GM18499 (cell line): Measurements from ENCODE around the gene TAF8.
A peak's percentile ranks its signal among the peaks of the same experiment; 100 is the strongest.
"Not testable (repeated sequence)": the region's sequence is repeated elsewhere in the genome, so short reads cannot be mapped to it uniquely, and the experiment has no call there.

ENCODE experiments used
- ATAC-seq: cut with Tn5 transposase; IDR thresholded peaks from one replicate; pipeline ENCODE4 v1.9.1; 2021; ENCODE audit warnings: moderate number of reproducible peaks; ENCODE audit not compliant: insufficient read depth, unreplicated experiment

TAF8 gene

DNA sequence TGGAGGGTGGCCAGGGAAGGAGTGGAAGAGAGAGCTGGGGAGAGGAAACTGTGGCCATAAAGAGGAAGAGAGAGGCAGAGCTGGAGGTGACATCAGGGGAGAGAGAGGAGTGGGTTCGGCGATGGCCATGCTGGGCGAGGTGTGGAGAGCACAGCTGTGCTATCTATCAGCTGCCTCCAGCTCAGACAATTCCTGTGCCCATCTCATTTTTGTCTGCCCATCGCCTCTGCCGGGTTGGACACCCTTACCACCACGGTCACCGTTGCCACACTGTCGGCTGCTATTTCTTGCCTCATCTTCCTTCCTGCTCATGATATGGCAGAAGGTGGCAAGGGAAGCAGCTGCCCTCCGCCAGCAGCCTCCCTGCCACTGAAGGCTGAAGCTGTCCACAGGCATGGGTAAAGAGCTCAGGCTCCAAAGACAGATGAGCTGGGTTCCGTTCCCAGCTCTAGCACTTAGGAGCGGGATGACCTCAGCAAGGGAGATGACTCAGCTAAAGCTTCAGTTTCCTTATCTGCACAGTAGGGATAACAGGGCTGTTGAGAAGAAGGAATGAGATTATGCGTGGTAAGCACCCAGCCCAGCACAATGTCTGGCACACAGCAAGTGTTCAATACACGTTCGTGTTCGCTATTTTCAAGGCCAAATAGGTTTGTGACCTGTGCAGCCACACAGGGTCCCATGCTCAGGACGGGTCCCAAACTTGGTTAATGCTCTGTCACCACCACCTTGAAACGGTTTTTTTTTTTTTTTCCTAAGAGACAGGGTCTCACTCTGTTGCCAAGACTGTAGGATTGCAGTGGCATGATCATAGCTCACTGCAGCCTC lies 21.9 kb upstream of the TAF8 start:
- no peak for ATAC-seq

GRCh38 chr6:42029062-42029685 lies 21.1 kb upstream of the TAF8 start:
- ATAC-seq: no peak

- ATAC-seq: no peak
Observed at GRCh38 chr6:42029881-42030280, 20.4 kb upstream of the TAF8 start.

- ATAC-seq: no peak
Observed at GRCh38 chr6:42030585-42031506, 19.5 kb upstream of the TAF8 start.

DNA sequence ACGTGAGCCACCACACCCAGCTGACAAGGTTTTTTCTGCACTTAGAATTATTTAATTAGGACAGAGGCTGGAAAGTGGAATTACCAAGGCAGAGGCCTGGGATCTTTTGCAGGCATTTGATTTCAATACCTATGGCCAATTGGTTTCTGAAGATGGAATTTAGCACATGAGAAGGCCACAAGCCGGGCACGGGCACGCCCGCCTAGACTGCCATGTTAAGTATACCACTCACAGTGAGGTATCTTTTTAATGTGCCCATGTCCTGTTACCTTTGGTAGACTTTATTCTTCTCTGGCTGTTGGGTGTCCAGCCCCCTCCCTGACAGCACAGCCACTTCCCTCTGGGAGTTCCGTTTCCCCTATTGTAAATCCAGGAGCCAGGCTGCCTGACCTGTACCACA lies 18.0 kb upstream of the TAF8 start:
- ATAC-seq: no peak

DNA sequence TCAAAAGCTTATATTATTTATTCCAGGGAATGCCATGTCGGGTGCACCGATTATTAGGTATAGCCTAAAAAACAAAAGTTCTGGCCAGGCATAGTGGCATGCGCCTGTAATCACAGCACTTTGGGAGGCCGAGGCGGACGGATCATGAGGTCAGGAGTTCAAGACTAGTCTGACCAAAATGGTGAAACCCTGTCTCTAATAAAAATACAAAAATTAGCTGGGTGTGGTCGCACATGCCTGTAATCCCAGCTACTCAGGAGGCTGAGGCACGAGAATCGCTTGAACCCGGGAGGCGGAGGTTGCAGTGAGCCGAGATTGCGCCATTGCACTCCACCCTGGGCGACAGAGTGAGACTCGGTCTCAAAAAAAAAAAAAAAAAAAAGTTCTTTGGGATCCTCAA lies 12.7 kb upstream of the TAF8 start:
- not testable (repeated sequence) for ATAC-seq

DNA sequence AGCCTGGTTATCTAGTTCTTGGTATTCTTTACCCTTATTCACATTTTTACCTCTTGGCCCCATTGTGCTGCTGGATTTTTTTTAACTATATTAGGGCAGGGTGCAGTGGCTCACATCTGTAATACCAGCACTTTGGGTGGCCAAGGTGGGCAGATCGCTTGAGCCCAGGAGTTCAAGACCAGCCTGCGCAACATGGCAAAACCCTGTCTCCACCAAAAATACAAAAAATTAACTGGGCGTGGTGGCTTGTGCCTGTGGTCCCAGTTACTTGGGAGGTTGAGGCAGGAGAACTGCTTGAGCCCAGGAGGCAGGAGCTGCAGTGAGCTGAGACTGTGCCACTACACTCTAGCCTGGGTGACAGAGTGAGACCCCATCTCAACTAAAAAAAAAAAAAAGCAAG lies 12.2 kb upstream of the TAF8 start:
- no peak for ATAC-seq

DNA sequence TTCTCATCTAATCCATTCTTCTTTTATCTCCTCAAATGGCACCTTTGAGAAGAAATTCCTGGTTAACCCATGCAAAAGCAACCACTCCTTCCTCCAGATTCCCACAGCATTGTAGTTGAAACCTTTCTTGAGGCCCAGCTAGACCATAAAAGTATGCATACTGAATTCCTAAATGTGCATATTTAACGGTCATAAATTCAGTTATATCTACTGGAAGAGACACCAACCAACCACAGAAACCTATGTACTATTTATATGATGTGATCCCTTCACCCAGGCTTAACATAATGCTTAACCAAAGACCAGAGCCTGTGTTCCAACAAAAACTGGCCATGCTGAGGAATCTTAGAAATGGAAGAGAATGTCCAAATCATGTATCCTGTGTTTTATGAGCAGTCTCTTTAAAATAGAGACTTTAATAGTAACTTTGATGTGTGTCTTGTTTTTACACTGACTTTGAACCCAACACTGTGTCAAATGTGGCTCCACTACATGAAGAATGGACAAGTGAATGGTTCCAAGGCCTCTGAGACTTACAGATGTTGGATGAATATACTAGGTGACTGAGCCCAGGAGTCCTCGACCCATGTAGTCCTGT lies 11.4 kb upstream of the TAF8 start:
- ATAC-seq: peak; percentile 11

DNA sequence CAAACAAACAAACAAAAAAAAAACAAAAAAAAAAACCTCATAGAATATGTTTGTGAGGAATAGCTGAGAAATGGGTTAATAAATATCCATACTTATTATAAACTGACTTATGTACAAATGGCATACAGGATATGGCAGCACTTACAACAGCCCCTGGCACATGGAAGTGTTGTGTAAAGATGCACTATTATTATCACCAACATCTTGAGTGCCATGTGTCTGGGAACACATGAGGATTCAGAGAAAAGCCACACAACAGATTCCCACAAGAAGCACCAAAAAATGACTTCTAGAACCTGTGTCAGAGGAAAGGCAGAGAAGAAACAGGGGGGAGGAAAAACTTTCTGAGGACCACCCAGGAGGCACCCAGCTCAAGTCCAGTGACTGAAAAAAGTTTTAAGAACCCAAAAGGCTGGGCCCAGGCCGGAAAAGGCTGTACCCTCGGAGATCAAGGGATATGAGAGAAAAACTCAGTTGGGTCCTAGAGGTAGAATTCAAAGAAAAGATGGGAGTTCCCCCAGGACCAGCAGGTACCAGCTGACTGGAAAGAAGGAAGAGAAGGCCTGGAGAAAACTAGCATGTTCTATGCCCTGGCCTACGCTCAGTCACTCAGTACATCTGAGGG lies 9.4 kb upstream of the TAF8 start:
- no peak for ATAC-seq

DNA sequence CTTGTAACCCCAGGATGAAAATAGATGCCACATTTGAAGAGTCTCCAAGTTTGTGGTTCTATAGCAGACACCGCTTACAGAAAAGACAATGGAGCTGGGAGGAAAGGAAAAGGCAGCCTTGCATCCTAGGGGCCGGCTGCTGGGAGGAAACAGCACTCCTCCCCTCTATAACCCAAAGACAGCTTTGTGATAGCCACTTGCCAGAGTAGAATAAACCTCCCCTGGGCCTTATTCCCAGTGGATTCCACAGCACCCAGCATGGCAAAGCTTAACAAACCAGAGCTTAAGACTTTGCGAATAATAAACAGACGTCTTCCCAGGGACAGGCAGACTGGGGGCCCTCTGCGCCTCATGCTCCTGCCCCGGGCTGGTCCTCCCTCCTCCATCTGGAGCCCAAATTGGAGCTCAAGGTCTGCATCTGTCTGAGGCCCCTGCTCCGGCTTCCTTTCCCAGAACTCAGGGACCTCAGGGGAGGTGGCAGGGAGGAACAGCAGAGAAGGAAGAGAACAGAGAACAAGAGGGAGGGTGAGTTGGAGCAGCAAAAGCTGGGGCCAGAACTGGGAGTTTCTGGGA lies 8.8 kb upstream of the TAF8 start:
- no peak for ATAC-seq

DNA sequence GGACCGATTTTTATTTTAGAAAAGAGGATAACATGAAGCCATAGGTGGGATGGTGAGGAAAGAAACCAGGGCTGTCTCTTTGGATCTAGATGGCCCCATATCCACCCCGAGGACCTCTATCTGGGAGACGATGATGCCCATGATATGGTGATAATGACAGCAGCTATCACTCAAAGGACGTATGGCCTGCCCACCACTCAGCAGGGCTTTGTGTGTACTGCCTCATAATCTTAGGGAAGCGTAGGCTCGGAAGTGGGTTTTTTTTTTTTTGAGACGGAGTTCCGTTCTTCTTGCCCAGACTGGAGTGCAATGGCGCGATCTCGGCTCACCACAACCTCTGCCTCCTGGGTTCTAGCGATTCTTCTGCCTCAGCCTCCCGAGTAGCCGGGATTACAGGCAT lies 8.2 kb upstream of the TAF8 start:
- no peak for ATAC-seq

DNA sequence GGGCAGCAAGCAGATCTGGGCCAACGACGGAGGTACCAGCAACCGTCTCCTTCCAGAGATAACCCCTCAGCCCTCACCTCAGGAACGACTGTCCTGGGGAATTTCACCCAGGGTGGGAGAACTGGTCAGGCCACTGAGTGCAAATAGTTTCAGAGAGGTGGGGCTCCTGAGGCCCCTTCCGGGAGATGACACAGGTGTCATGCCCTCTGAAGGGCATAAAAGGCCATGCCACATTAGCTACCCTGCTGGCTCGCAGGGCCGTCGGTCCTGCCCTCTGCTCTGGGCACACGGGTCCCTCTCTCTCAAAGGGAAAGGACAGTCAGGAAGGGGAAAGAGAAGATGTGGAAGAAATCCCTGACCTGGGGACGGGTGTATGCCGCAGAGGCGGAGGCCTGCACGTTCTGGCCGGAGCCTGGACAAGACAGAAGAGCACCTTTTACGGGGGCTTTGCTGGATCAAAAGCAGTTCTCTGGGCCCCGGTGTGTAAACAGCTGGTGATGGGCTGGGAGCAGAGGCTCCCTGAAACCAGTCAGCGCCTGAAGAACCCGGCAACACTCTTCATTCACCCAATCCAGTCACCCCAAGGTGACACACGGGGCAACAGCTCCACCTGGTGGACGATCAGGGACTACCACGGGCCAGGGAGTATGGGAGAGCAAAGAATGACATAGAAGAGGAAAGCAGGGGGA lies 6.4 kb upstream of the TAF8 start:
- no peak for ATAC-seq

DNA sequence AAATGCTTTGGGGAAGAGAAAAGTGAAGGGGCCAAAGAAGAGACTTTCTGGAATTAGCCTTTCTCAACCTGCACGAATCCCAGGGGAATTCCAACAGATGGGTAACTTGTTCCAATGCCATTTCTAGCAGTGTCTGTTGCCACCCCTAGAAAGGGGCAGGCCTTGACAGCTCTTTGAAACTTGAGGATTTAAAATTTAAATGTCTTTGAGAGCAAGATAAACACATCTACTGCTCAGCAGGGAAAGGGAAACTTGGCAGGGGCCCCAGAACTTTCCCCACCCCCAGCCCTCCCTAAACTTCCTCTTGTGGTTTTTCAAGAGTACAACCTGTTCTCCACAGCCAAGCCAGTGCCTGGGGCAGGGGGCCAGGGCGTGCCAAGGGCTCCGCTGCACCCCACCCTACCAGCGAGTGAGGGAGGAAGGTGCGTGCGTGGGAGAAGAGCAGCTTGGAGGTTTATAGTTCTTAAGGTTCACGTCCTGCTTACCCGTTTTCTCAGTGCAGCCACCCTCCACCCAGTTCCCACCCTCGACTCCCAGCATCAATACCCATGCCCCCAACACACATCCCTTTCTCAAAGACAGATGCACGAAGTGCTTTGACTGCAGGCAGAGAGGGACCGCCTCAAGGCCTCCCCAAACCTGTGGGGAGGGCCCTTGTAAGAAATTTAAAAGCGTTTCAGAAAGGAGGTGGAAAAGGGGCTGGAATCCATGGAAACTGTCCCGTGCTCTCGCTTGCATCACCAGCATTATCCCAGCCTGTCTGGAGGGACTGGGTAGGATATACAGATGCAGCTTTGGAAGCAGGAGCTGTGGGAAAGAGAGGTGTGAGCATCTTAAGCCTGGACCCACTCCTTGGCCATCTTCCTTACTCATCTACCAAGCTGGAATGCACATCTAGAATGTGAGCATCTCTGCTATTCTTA lies 4.5 kb upstream of the TAF8 start:
- no peak for ATAC-seq

DNA sequence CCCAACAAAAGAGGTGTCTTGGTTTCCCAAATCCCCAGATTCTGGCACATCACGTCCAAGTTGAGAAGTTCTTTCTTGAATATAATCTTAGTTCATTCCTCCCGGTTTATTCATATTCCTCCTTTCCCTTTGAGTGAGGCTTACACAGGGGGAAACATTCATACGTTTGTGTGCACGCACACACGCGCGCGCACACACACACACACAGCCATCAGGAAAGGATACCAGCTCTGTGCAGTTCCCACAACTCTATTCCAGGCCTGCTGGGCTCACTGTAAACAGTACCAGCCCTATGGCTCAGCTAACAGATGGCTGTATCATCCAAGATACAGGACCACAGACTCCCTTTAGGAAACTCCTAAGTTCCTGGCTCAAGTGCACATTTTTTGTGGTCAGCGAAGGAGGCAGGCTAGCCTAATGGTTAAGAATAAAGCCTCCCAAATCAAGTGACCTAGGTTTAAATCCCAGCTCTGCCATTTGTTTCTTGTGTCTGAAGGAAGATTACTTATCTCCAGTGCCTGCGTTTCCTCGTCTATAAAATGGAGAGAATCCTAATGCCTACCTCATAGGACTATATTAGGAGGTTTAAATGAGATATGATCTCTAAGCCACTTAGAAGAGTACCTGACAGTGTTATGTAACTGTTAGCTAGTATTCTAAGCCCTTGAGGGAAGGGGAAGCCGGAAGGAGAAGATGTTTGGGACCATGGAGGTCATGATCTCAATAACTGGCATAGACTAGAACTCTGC lies 3.7 kb upstream of the TAF8 start:
- no peak for ATAC-seq

GRCh38 chr6:42047213-42047590 lies 3.1 kb upstream of the TAF8 start:
- ATAC-seq: no peak

GRCh38 chr6:42047790-42048405 lies 2.4 kb upstream of the TAF8 start:
- ATAC-seq: no peak

GRCh38 chr6:42049116-42049809 lies 1.1 kb upstream of the TAF8 start:
- ATAC-seq: no peak
